Body of pancreas (tissue), 4 donors: ENCODE measurements around the gene CHD6. TPM values are rescaled to one million over a fixed set of nuclear protein-coding genes. Genes with fewer than 3 reads are reported as not detected.

Experiments used
- ATAC-seq: fragments of 150-250 bp; one replicate; pipeline ENCODE4 v1.9.1; 2016
- DNase-seq, 4 donors: peaks; one replicate each; pipeline ENCODE4 v3.0.0-alpha.2; 2019
- H3K27ac ChIP-seq, 4 donors: fragments of 200-600 bp; sonication (generic); 1 replicate in 3 of 4; 2 replicates in 1 of 4; pipeline versions ENCODE4 v1.5.1 to v1.6.1; 2016 to 2019; ENCODE audit warnings: mild to moderate bottlenecking in 1 of 4, mixed read lengths in 1 of 4, moderate library complexity in 1 of 4
- H3K27me3 ChIP-seq, 2 donors: fragments of 200-600 bp; sonication (generic); one replicate each; pipeline ENCODE4 v1.6.0; 2016; ENCODE audit warnings: mild to moderate bottlenecking in 1 of 2
- H3K36me3 ChIP-seq, 2 donors: fragments of 200-600 bp; sonication (generic); replicated peaks in 1 of 2; 2 replicates each; pipeline ENCODE4 v1.5.1; 2016; ENCODE audit warnings: low read depth in 2 of 2; ENCODE audit not compliant: insufficient read depth in 1 of 2
- H3K4me1 ChIP-seq: fragments of 200-600 bp; sonication (generic); one replicate; pipeline ENCODE4 v1.6.0; 2016
- H3K4me3 ChIP-seq, 2 donors: fragments of 200-600 bp; sonication (generic); 1 replicate in 1 of 2; 2 replicates in 1 of 2; pipeline ENCODE4 v1.5.1; 2016 to 2019
- H3K9me3 ChIP-seq, 3 donors: fragments of 200-600 bp; sonication (generic); 1 replicate in 2 of 3; 2 replicates in 1 of 3; pipeline ENCODE4 v1.5.1; 2016
- CTCF ChIP-seq, 7 experiments: fragments of 450-650 bp in 4 of 7; fragments of 200-600 bp in 3 of 7; sonication (generic) in 3 of 7; IDR thresholded peaks; one replicate each; pipeline ENCODE4 v1.5.1; 2016 to 2019; ENCODE audit warnings: antibody characterized with exemption in 7 of 7
- POLR2A ChIP-seq, 3 donors: fragments of 450-650 bp; IDR thresholded peaks; one replicate each; pipeline ENCODE4 v1.6.1; 2016; ENCODE audit warnings: antibody characterized with exemption in 3 of 3, mild to moderate bottlenecking in 2 of 3
- WGBS, 2 donors: methylation state at CpG; one replicate each; pipeline ENCODE4 v1.1.5; 2017; 5-methylcytosine and 5-hydroxymethylcytosine counted together
- intact Hi-C: fragments of 100-400 bp; cut with DNase I; formaldehyde crosslinking; loops from one replicate; pipeline ENCODE4 v1.15.1; 2023
- total RNA-seq, 2 donors: library from RNA; depleted of rRNA; stranded (reverse); fragments of >200 nt; gene quantifications; one replicate each; pipeline ENCODE4 v1.1.0, GENCODE V29; 2016

The CHD6 gene
- total RNA-seq, 2 donors from 2014 or later, result 21.8 to 43.5 TPM

- Histone ChIP-seq H3K9me3 (no peaks in the 10 kb centered on the region), H3K36me3 (no peaks in the 10 kb centered on the region), H3K4me3 (no peak overlapping the region), H3K4me1 (no peaks in the 10 kb centered on the region), H3K27ac (no peak overlapping the region), H3K27me3 (no peaks in the 10 kb centered on the region)
- no peak for ATAC-seq
- intact Hi-C loops, result no loop called here
- no peak for TF ChIP-seq POLR2A (IDR thresholded peaks at IDR 0.05)
- no peak for TF ChIP-seq CTCF (IDR thresholded peaks at IDR 0.05)
- DNase-seq, result no peak
Observed at GRCh38 chr20:41499064-41499463, 119.1 kb downstream of the CHD6 start.

GRCh38 chr20:41497186-41497895 is 120.8 kb downstream of the CHD6 start:
- 81 to 86% methylated on average over 9 of the region's 9 CpGs for WGBS, 2 donors
- Histone ChIP-seq H3K27ac (no peak overlapping the region), H3K27me3 (no peaks in the 10 kb centered on the region), H3K9me3 (no peaks in the 10 kb centered on the region), H3K4me1 (no peaks in the 10 kb centered on the region), H3K4me3 (no peak overlapping the region), H3K36me3 (peaks cover 0 to 1% of the 10 kb centered on the region in 2 donors)
- intact Hi-C loops, result no loop called here
- no peak for DNase-seq
- TF ChIP-seq POLR2A (IDR thresholded peaks at IDR 0.05), result no peak
- TF ChIP-seq CTCF (IDR thresholded peaks at IDR 0.05), result no peak
- no peak for ATAC-seq

DNA sequence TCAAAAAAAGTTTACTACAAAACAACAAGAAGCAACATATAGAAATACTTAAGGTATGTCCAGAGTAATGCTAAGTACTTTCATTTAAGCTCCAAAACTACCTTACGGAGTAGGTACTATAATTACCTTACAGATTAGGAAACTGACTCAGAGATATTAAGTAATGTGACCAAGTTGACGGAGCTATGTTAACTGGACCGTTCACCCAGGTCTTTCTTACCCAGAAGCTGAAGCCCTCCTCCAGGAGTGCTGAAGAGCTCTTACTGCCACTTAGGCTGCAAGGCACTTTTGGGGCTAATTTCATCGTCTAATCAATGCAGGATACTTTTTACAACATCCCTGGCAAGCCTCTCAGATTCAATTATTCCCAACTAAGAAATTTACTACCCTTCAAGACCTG is 123.7 kb downstream of the CHD6 start:
- no peak overlapping the region for H3K27ac ChIP-seq
- H3K9me3 ChIP-seq, result no peaks in the 10 kb centered on the region
- peaks cover 4 to 19% of the 10 kb centered on the region in 2 donors for H3K36me3 ChIP-seq
- ATAC-seq (no peak), DNase-seq (no peak)
- 89 to 91% methylated on average over 4 of the region's 4 CpGs for WGBS, 2 donors
- no peaks in the 10 kb centered on the region for H3K27me3 ChIP-seq
- no peak overlapping the region for H3K4me3 ChIP-seq
- no peak for TF ChIP-seq POLR2A (IDR thresholded peaks at IDR 0.05)
- TF ChIP-seq CTCF (IDR thresholded peaks at IDR 0.05), result no peak
- no peaks in the 10 kb centered on the region for H3K4me1 ChIP-seq
- intact Hi-C loops, result no loop called here

DNA sequence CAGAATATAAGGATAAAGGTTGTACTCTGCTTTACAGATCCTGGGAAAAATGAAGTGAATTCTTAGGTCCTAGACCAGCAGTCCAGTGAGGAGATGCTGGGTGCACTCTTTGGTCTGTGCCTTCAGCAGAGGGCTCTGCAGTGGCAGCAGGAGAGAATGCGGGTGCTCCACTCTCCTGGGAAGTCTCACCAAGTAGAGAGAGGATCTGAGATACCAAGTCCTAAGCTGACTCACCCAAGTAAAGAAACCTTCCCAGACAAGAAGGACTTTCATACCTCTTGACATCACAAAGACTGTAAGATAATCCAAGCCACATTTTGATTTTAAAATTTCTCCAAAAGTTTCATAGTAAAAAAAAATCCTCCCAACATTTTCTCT is 134.6 kb downstream of the CHD6 start:
- Histone ChIP-seq H3K27me3 (no peaks in the 10 kb centered on the region), H3K4me1 (no peaks in the 10 kb centered on the region), H3K27ac (no peak overlapping the region), H3K36me3 (peaks cover 0 to 8% of the 10 kb centered on the region in 2 donors), H3K4me3 (no peak overlapping the region), H3K9me3 (no peaks in the 10 kb centered on the region)
- TF ChIP-seq CTCF (IDR thresholded peaks at IDR 0.05), result no peak
- TF ChIP-seq POLR2A (IDR thresholded peaks at IDR 0.05), result no peak
- ATAC-seq (no peak), DNase-seq (no peak)
- 100% methylated on average over 1 of the region's 1 CpG for WGBS, 2 donors
- intact Hi-C loops, result no loop called here
